ENCODE measurements around the gene VWC2.

DNA sequence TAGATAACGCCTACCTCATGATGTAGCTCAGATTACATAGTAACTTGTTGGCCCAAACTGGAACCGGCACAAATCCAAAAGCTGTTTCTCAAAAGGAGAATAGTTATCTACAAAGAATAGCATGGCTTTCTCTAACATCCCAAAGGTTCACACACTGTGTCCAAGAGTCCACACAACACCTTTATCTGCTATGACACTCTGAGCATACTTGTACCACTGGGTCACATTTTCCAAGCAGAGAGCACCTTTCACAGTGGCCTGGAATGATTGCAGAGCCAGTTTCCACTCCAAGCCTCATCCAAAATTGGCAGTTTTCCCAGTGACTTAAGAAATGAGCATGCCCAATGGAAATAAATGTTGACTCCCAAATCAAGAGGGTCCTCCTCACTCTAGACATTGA lies 155.3 kb downstream of the VWC2 start:
- TF ChIP-seq, protein P1, sequence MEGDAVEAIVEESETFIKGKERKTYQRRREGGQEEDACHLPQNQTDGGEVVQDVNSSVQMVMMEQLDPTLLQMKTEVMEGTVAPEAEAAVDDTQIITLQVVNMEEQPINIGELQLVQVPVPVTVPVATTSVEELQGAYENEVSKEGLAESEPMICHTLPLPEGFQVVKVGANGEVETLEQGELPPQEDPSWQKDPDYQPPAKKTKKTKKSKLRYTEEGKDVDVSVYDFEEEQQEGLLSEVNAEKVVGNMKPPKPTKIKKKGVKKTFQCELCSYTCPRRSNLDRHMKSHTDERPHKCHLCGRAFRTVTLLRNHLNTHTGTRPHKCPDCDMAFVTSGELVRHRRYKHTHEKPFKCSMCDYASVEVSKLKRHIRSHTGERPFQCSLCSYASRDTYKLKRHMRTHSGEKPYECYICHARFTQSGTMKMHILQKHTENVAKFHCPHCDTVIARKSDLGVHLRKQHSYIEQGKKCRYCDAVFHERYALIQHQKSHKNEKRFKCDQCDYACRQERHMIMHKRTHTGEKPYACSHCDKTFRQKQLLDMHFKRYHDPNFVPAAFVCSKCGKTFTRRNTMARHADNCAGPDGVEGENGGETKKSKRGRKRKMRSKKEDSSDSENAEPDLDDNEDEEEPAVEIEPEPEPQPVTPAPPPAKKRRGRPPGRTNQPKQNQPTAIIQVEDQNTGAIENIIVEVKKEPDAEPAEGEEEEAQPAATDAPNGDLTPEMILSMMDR (IDR thresholded peaks at IDR 0.05), result no peak
- no peak for TF ChIP-seq POLR2AphosphoS5 (IDR thresholded peaks at IDR 0.05)
- TF ChIP-seq POLR2A (IDR thresholded peaks at IDR 0.05), result no peak
